ENCODE results near the gene SPSB1.

Gene SPSB1

GRCh38 chr1:9260059-9260766 lies 32.5 kb upstream of the SPSB1 start:
- no peak for DNase-seq (ENCODE audit: low read depth)

DNA sequence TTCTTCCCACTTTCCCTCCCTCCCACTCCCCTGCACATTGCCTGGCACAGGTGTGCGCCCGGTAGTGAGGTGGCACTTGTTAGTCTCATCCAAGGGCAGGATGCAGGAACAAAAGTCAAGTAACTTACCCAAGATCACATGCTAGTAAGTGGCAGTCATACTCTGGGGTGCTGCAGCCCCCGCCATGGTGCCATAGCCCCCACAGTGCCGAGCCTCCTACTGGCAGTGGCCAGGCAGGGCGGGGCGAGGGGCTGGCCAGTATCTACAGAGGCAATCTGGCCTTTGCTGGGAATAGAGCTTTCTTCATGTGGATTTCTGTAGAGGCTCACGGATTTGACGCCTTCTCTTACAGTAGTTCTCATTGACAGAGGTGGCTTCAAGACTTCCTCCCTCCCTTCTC lies 31.2 kb upstream of the SPSB1 start:
- no peak for DNase-seq (ENCODE audit: low read depth)

GRCh38 chr1:9262096-9262986 lies 30.4 kb upstream of the SPSB1 start:
- DNase-seq (ENCODE audit: low read depth), result no peak

DNA sequence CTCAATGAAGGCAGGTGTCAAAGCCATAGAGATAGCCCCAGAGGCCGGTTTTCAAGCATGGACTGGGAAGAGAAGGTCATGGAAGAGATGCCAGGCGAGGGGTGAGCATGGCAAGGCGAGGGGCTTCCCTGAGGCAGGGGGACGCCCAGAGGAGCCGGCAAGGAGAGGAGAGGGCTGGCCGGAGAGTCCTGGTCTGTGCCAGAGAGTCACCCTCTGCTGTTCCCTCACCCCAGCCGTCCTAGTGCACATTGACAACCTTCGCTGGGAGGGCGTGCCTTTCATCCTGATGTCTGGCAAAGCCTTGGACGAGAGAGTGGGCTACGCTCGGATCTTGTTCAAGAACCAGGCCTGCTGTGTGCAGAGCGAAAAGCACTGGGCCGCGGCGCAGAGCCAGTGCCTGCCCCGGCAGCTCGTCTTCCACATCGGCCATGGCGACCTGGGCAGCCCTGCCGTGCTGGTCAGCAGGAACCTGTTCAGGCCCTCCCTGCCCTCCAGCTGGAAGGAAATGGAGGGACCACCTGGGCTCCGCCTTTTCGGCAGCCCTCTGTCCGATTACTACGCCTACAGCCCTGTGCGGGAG lies 29.3 kb upstream of the SPSB1 start:
- DNase-seq (ENCODE audit: low read depth), result no peak

DNA sequence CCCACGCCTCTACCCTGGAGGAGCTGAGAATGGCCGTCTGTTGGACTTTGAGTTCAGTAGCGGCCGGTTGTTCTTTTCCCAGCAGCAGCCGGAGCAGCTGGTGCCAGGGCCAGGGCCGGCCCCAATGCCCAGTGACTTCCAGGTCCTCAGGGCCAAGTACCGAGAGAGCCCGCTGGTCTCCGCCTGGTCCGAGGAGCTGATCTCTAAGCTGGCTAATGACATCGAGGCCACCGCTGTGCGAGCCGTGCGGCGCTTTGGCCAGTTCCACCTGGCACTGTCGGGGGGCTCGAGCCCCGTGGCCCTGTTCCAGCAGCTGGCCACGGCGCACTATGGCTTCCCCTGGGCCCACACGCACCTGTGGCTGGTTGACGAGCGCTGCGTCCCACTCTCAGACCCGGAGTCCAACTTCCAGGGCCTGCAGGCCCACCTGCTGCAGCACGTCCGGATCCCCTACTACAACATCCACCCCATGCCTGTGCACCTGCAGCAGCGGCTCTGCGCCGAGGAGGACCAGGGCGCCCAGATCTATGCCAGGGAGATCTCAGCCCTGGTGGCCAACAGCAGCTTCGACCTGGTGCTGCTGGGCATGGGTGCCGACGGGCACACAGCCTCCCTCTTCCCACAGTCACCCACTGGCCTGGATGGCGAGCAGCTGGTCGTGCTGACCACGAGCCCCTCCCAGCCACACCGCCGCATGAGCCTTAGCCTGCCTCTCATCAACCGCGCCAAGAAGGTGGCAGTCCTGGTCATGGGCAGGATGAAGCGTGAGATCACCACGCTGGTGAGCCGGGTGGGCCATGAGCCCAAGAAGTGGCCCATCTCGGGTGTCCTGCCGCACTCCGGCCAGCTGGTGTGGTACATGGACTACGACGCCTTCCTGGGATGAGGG lies 28.5 kb upstream of the SPSB1 start:
- DNase-seq (ENCODE audit: low read depth), result no peak

DNA sequence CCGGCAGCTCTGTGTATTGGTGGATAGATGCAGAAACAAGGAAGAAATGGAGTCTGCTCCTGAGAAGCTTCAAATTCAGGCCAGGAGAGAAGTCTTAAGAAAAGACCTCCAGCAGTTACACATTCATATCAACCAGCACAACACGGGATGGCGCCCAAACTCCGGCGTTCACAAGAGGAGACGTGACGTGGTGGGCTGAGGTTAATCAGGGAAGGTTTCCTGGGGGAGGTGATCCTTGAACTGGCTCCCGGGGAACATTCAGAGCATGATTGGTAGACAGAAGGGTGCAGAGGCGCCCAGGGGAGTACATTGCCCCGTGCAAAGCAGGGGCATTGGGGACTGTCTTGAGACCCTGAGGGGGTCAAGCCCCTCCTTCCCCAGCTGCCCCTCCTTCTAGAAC lies 27.7 kb upstream of the SPSB1 start:
- no peak for DNase-seq (ENCODE audit: low read depth)

- no peak for DNase-seq (ENCODE audit: low read depth)
These were observed 26.7 kb upstream of the SPSB1 start for GRCh38 chr1:9265968-9266367.

GRCh38 chr1:9267352-9267686 lies 25.4 kb upstream of the SPSB1 start:
- DNase-seq (ENCODE audit: low read depth), result no peak

DNA sequence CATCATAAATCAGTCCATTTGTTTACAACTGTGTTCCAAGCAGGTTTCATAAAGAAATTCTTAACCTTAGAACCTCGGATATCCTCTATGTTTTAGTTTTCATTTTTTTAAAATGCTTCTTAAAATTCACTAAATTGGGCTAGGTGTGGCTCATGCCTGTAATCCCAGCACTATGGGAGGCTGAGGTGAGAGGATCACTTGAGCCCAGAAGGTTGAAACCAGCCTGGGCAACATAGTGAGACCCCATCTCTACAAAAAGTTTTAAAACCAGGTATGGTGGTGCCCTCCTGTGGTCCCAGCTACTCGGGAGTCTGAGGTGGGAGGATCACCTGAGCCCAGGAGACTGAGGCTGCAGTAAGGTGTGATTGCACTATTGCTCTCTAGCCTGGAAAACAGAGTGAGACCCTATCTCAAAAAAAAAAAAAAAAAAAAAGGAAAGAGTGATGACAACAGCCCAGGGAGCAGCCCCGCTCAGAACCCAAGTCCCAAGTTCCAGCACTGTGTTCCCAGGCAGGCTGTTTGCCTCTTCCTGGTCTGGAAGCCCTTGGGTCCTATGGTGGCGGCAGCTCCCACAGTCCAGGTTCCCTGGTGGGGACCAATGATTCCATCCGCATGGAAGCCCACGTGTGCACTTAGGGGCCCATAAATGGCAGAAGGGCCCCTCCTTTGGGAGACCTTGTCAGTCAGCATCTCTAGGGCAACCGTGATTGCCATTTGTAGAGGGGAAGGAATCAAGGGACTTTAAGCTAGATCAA lies 24.7 kb upstream of the SPSB1 start:
- no peak for DNase-seq (ENCODE audit: low read depth)

- DNase-seq (ENCODE audit: low read depth), result no peak
These were observed 23.6 kb upstream of the SPSB1 start for GRCh38 chr1:9269078-9269501.

GRCh38 chr1:9269721-9270120 lies 23.0 kb upstream of the SPSB1 start:
- DNase-seq (ENCODE audit: low read depth), result no peak

- no peak for DNase-seq (ENCODE audit: low read depth)
These were observed 22.3 kb upstream of the SPSB1 start for GRCh38 chr1:9270290-9270883.

DNA sequence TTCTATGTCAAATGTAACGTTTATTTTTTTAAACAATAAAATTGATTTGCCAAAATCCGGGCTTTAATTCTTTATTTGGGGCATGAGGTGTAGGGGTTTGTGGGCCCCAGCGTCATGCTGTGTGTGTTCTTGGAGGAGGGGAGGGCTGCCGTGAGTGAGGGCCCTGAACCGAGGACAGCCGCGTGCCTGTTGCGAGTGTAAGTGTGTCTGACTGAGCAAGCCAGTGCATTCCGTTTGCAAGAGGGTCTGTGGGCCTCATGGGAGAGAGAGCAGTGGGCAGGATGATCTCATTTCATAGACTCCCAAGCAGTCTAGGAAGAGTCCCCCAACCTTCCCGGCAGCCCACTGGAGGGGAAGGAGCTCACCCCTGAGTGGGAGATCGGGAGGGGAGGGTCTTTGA lies 21.4 kb upstream of the SPSB1 start:
- no peak for DNase-seq (ENCODE audit: low read depth)

- no peak for DNase-seq (ENCODE audit: low read depth)
These were observed 20.7 kb upstream of the SPSB1 start for GRCh38 chr1:9271861-9272595.

GRCh38 chr1:9273177-9273576 lies 19.5 kb upstream of the SPSB1 start:
- no peak for DNase-seq (ENCODE audit: low read depth)

DNA sequence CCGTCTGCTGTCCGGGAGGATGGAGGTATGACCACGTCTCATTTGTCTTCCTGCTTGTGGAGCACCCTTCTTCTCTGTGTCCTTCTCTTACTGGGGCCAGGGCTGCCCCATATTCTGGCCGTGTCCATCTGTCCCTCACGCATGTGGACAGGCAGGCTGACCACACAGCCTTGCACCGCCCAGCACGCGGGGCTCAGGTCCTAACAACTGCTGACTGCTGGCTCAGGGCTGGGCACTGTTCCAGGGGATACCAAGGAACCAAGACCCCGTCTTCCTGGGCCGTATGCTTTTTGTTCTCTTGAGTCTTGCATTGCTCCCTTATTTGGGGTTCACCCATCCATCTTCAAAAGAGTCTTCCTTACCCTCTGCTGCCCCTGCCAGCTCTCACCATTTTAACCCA lies 17.5 kb upstream of the SPSB1 start:
- DNase-seq (ENCODE audit: low read depth), result no peak

- no peak for DNase-seq (ENCODE audit: low read depth)
These were observed 17.1 kb upstream of the SPSB1 start for GRCh38 chr1:9275567-9276034.

DNA sequence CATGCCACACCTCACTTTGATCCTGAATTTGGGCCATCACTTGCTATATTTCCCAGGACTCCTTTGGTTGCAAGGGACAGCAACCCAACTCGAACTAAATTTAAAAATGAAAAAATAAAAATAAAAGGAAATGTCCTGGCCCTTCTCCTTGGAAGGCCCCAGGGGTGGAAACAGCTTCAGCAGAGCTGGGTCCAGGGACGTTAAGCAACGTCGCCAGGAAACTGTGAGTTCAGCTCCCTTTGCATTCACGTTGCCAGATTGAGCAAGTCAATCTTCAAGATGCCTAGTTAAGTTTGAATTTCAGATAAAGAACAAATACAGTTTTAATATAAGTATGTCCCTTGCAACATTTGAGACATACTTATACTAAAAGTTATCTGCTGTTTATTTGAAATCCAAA lies 14.6 kb upstream of the SPSB1 start:
- no peak for DNase-seq (ENCODE audit: low read depth)

GRCh38 chr1:9278585-9279153 lies 14.0 kb upstream of the SPSB1 start:
- no peak for DNase-seq (ENCODE audit: low read depth)
